Measurements from ENCODE around the gene GRID1.

GRID1 gene

GRCh38 chr10:86252556-86252955, 114.0 kb downstream of the GRID1 start:
- no peaks in the 10 kb centered on the region for H3K36me3 ChIP-seq (ENCODE audit: insufficient read depth, low read length)
- H3K9ac ChIP-seq (ENCODE audit: low read length), result no peak overlapping the region
- H3K9me2 ChIP-seq (ENCODE audit: low read depth, low read length), result no peaks in the 10 kb centered on the region
- H3K4me2 ChIP-seq (ENCODE audit: low read length), result no peak overlapping the region
- no peaks in the 10 kb centered on the region; the same call in 1 of the 2 replicates for H3K27me3 ChIP-seq (ENCODE audit: insufficient read depth, low read length)
- no peaks in the 10 kb centered on the region for H3K79me2 ChIP-seq (ENCODE audit: insufficient read depth, low read length)
- no peak overlapping the region for H2AFZ ChIP-seq (ENCODE audit: low read length)
- H3K4me3 ChIP-seq (ENCODE audit: low read depth, low read length, poor library complexity, severe bottlenecking), result no peak overlapping the region
- no peaks in the 10 kb centered on the region for H4K20me1 ChIP-seq (ENCODE audit: insufficient read depth, low read length)
- H3K27ac ChIP-seq (ENCODE audit: low read depth, low read length, poor library complexity, severe bottlenecking), result no peak overlapping the region
- H3K4me1 ChIP-seq (ENCODE audit: insufficient read depth, low read length, severe bottlenecking), result no peaks in the 10 kb centered on the region
- no peaks in the 10 kb centered on the region for H3F3A ChIP-seq (ENCODE audit: insufficient read depth, low read length)
- no peaks in the 10 kb centered on the region for H3K9me3 ChIP-seq (ENCODE audit: low read length)
- no peak for TF ChIP-seq EZH2 (IDR thresholded peaks at IDR 0.05; ENCODE audit: borderline replicate concordance, low read length)
- TF ChIP-seq, protein P1, sequence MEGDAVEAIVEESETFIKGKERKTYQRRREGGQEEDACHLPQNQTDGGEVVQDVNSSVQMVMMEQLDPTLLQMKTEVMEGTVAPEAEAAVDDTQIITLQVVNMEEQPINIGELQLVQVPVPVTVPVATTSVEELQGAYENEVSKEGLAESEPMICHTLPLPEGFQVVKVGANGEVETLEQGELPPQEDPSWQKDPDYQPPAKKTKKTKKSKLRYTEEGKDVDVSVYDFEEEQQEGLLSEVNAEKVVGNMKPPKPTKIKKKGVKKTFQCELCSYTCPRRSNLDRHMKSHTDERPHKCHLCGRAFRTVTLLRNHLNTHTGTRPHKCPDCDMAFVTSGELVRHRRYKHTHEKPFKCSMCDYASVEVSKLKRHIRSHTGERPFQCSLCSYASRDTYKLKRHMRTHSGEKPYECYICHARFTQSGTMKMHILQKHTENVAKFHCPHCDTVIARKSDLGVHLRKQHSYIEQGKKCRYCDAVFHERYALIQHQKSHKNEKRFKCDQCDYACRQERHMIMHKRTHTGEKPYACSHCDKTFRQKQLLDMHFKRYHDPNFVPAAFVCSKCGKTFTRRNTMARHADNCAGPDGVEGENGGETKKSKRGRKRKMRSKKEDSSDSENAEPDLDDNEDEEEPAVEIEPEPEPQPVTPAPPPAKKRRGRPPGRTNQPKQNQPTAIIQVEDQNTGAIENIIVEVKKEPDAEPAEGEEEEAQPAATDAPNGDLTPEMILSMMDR (IDR thresholded peaks at IDR 0.05; ENCODE audit: low read length), result no peak

GRCh38 chr10:86252079-86252478, 114.5 kb downstream of the GRID1 start:
- no peak overlapping the region for H2AFZ ChIP-seq (ENCODE audit: low read length)
- no peaks in the 10 kb centered on the region for H3K9me3 ChIP-seq (ENCODE audit: low read length)
- H3K27me3 ChIP-seq (ENCODE audit: insufficient read depth, low read length), result no peaks in the 10 kb centered on the region; the same call in 1 of the 2 replicates
- H3F3A ChIP-seq (ENCODE audit: insufficient read depth, low read length), result no peaks in the 10 kb centered on the region
- H3K4me3 ChIP-seq (ENCODE audit: low read depth, low read length, poor library complexity, severe bottlenecking), result no peak overlapping the region
- H3K4me2 ChIP-seq (ENCODE audit: low read length), result no peak overlapping the region
- H3K79me2 ChIP-seq (ENCODE audit: insufficient read depth, low read length), result no peaks in the 10 kb centered on the region
- H3K9ac ChIP-seq (ENCODE audit: low read length), result no peak overlapping the region
- no peaks in the 10 kb centered on the region for H3K36me3 ChIP-seq (ENCODE audit: insufficient read depth, low read length)
- no peaks in the 10 kb centered on the region for H3K4me1 ChIP-seq (ENCODE audit: insufficient read depth, low read length, severe bottlenecking)
- no peaks in the 10 kb centered on the region for H3K9me2 ChIP-seq (ENCODE audit: low read depth, low read length)
- no peak overlapping the region for H3K27ac ChIP-seq (ENCODE audit: low read depth, low read length, poor library complexity, severe bottlenecking)
- no peak for TF ChIP-seq EZH2 (IDR thresholded peaks at IDR 0.05; ENCODE audit: borderline replicate concordance, low read length)
- TF ChIP-seq, protein P1 (IDR thresholded peaks at IDR 0.05; ENCODE audit: low read length), result no peak
- no peaks in the 10 kb centered on the region for H4K20me1 ChIP-seq (ENCODE audit: insufficient read depth, low read length)

GRCh38 chr10:86251426-86251825, 115.2 kb downstream of the GRID1 start:
- no peaks in the 10 kb centered on the region for H3K4me1 ChIP-seq (ENCODE audit: insufficient read depth, low read length, severe bottlenecking)
- no peaks in the 10 kb centered on the region for H3K9me3 ChIP-seq (ENCODE audit: low read length)
- H2AFZ ChIP-seq (ENCODE audit: low read length), result no peak overlapping the region
- no peaks in the 10 kb centered on the region for H3K9me2 ChIP-seq (ENCODE audit: low read depth, low read length)
- no peaks in the 10 kb centered on the region for H4K20me1 ChIP-seq (ENCODE audit: insufficient read depth, low read length)
- H3K36me3 ChIP-seq (ENCODE audit: insufficient read depth, low read length), result no peaks in the 10 kb centered on the region
- H3K27me3 ChIP-seq (ENCODE audit: insufficient read depth, low read length), result no peaks in the 10 kb centered on the region; the same call in 1 of the 2 replicates
- no peaks in the 10 kb centered on the region for H3K79me2 ChIP-seq (ENCODE audit: insufficient read depth, low read length)
- no peak overlapping the region for H3K4me2 ChIP-seq (ENCODE audit: low read length)
- no peak overlapping the region for H3K27ac ChIP-seq (ENCODE audit: low read depth, low read length, poor library complexity, severe bottlenecking)
- H3F3A ChIP-seq (ENCODE audit: insufficient read depth, low read length), result no peaks in the 10 kb centered on the region
- H3K9ac ChIP-seq (ENCODE audit: low read length), result no peak overlapping the region
- no peak overlapping the region for H3K4me3 ChIP-seq (ENCODE audit: low read depth, low read length, poor library complexity, severe bottlenecking)
- TF ChIP-seq EZH2 (IDR thresholded peaks at IDR 0.05; ENCODE audit: borderline replicate concordance, low read length), result no peak
- TF ChIP-seq, protein P1 (IDR thresholded peaks at IDR 0.05; ENCODE audit: low read length), result no peak
